Bronchial epithelial cell (primary cell): Measurements from ENCODE around the gene DGKD. TPM values are rescaled to one million over a fixed set of nuclear protein-coding genes. Genes with fewer than 3 reads are reported as not detected.

Experiments used
- DNase-seq: peaks from one replicate; pipeline ENCODE4 v3.0.0-alpha.2; 2010; ENCODE audit warnings: low read depth
- FAIRE-seq: peaks from 2 replicates; lab custom pipeline; 2011; peaks lifted over from hg19 to GRCh38; lab: Jason Lieb, UNC
- H3K27me3 ChIP-seq: 2 replicates; pipeline ENCODE4 v1.5.1; 2011; ENCODE audit warnings: low read length; ENCODE audit not compliant: control insufficient read depth, insufficient read depth
- H3K36me3 ChIP-seq: 2 replicates; pipeline ENCODE4 v1.5.1; 2011; ENCODE audit warnings: low read length; ENCODE audit not compliant: control insufficient read depth, insufficient read depth
- H3K4me3 ChIP-seq: 2 replicates; pipeline ENCODE4 v1.5.1; 2011; ENCODE audit warnings: mild to moderate bottlenecking, low read depth, low read length, control low read depth
- total RNA-seq: library from RNA; depleted of rRNA; stranded (reverse); fragments of >200 nt; gene quantifications from 2 replicates; pipeline ENCODE4 v1.2.1, GENCODE V29; 2014
- TF ChIP-seq, protein P1 (sequence below): IDR thresholded peaks from 2 replicates; pipeline ENCODE4 v1.5.1; 2011; ENCODE audit warnings: mild to moderate bottlenecking, moderate library complexity, low read length, control low read depth, inconsistent platforms; ENCODE audit not compliant: insufficient read depth, severe bottlenecking

DGKD gene
- total RNA-seq, 1 donor from 2014 or later, result 14.5 TPM

DNA sequence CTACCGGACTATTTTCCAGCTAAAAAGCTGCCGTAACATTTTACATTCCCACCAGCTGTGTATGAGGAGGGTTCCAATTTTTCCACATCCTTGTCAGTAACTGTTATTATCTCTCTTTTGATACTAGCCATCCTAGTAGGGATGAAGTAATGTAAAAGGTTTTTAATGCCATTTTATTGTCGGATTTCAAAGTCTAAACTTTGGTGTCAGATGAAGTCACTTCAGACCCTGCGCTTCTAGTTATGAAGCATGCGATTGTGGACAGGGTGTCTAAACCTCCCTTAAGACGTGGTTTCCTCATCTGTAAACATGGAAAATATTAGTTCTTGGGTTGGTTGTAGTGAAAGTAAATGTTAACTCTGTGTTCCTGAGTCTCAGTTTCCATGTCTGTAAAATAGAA, 4.7 kb downstream of the DGKD start:
- Histone ChIP-seq H3K36me3 (no peaks in the 10 kb centered on the region), H3K4me3 (no peak overlapping the region), H3K27me3 (no peaks in the 10 kb centered on the region)
- DNase-seq (no peak), FAIRE-seq (no peak)
- TF ChIP-seq, protein P1, sequence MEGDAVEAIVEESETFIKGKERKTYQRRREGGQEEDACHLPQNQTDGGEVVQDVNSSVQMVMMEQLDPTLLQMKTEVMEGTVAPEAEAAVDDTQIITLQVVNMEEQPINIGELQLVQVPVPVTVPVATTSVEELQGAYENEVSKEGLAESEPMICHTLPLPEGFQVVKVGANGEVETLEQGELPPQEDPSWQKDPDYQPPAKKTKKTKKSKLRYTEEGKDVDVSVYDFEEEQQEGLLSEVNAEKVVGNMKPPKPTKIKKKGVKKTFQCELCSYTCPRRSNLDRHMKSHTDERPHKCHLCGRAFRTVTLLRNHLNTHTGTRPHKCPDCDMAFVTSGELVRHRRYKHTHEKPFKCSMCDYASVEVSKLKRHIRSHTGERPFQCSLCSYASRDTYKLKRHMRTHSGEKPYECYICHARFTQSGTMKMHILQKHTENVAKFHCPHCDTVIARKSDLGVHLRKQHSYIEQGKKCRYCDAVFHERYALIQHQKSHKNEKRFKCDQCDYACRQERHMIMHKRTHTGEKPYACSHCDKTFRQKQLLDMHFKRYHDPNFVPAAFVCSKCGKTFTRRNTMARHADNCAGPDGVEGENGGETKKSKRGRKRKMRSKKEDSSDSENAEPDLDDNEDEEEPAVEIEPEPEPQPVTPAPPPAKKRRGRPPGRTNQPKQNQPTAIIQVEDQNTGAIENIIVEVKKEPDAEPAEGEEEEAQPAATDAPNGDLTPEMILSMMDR, result no peak

DNA sequence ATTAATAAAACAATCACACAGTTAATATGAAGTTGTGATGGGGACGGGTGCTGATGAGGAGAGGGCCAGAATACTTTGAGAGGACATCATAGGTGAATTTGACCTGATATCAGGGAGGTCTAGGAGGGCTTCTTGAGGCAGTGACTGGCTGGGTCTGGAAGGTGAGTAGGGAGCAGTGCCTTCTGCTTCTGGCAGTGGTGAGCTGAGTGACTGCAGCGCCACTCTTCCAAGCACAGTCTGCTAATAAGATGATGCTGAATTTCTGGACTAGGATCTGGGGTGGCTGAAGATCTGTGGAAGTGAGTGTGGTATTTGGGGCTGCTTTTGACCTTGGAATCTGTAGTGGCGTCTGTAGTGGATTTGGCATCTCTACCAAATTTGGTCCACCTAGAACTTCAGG, 5.5 kb downstream of the DGKD start:
- no peaks in the 10 kb centered on the region for H3K36me3 ChIP-seq
- no peak for DNase-seq
- no peak overlapping the region for H3K4me3 ChIP-seq
- no peaks in the 10 kb centered on the region for H3K27me3 ChIP-seq
- TF ChIP-seq, protein P1, result no peak
- FAIRE-seq, result no peak

DNA sequence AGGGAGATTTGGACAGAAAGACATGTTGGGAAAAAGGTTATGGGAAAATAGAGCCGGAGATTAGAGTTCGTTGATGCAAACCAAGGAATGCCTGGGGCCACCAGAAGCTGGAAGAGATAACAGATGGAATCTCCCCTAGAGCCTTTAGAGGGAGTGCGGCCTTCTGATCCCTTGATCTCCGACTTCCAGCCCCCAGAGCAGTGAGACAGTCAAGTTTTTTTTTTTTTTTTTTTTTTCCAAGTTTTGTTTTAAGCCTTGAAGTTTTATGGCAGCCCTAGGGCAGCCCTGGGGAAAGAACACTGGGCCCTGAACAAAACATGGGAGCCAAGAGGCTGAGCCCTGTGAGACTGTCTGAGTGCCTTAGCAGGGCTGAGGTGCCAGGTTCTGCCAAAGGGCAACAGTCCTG, 6.5 kb downstream of the DGKD start:
- DNase-seq, result no peak
- Histone ChIP-seq H3K4me3 (no peak overlapping the region), H3K27me3 (no peaks in the 10 kb centered on the region), H3K36me3 (no peaks in the 10 kb centered on the region)
- TF ChIP-seq, protein P1, result no peak
- no peak for FAIRE-seq

DNA sequence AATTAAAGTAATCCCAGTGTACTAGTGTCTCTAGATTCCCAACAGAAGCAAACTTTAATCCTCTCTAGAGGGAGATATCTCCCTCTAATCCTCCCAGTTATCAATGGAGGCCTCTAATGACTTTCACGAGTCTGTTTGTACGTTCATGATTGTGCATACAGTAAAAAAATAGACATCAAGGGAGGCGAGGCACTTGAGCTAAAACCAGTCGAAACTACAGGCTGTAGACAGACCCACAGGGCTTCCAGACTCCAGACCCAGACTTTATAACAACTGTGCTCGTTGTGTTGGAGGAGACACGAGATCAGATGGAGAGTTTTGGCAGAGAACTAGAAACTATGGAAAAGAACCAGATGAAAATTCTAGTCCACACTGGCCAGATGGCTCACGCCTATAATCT, 7.0 kb downstream of the DGKD start:
- Histone ChIP-seq H3K36me3 (no peaks in the 10 kb centered on the region), H3K4me3 (no peak overlapping the region), H3K27me3 (no peaks in the 10 kb centered on the region)
- TF ChIP-seq, protein P1, result no peak
- DNase-seq (no peak), FAIRE-seq (no peak)

DNA sequence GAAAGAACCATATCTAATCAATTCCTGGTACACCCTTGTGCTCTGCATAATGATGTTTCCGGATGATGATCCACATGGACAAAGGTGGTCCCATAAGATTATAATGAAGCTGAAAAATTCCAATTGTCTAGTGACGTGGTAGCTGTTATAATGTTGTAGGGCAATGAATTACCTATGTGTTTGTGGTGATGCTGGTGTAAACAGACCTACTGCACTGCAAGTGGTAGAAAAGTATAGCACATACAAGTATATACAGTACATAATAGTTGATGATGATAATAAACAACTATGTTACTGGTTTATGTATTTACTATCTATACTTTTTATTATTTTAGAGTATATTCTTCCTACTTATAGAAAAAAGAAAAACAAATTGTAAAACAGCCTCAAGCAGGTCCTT, 8.4 kb downstream of the DGKD start:
- TF ChIP-seq, protein P1, result no peak
- H3K36me3 ChIP-seq, result no peaks in the 10 kb centered on the region
- no peaks in the 10 kb centered on the region for H3K27me3 ChIP-seq
- FAIRE-seq (no peak), DNase-seq (no peak)
- no peak overlapping the region for H3K4me3 ChIP-seq

DNA sequence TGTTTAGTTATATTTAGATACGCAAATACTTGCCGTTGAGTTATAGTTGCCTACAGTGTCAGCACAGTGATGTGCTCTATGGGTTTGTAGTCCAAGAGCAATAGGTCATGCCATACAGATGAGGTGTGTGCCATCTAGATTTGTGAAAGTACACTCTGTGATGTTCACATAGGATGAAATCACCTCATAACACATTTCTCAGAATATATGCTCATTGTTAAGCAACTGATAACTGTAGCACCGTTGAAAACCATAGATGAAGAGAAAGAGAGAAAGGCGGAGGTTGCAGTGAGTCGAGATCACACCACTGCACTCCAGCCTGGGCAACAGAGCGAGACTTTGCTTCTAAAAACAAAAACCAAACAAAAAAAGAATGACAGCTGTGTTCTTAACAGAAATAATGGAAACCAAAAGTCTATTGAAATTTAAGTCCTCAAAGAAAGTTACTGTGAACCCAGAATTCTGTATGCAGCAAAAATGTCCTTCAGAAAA, 9.5 kb downstream of the DGKD start:
- H3K36me3 ChIP-seq, result no peaks in the 10 kb centered on the region
- no peak overlapping the region for H3K4me3 ChIP-seq
- TF ChIP-seq, protein P1, result no peak
- no peak for DNase-seq
- no peaks in the 10 kb centered on the region for H3K27me3 ChIP-seq
- no peak for FAIRE-seq
